GM12872 (cell line): ENCODE results near the gene G0S2.

Experiments used
- TF ChIP-seq, protein P1 (sequence below): IDR thresholded peaks from 3 replicates; pipeline ENCODE4 v1.5.1; 2011; ENCODE audit warnings: low read depth, mild to moderate bottlenecking, low read length, moderate library complexity; ENCODE audit not compliant: insufficient read depth

The G0S2 gene

DNA sequence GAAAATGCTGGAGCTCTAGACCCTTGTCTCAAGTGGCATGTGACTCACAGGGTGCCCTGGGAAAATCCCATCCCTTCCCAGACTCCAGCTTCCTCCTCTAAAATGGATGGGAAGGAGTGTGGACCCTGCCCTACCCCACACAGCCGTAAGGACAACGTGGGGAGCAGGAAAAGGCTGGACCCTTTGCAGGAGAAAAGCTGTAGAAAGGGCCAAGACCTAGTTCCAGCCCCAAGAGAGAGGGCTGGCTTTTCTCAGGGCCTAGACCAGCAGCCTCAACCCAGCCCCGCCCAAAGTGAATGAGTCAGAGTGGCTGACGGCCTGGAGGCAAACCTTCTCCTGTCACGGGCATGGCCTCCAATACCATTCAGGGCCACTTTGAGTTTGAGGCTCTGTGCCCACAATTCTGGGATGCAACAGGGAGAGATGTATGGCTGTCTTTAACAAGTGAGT is 24.0 kb upstream of the G0S2 start:
- TF ChIP-seq, protein P1, sequence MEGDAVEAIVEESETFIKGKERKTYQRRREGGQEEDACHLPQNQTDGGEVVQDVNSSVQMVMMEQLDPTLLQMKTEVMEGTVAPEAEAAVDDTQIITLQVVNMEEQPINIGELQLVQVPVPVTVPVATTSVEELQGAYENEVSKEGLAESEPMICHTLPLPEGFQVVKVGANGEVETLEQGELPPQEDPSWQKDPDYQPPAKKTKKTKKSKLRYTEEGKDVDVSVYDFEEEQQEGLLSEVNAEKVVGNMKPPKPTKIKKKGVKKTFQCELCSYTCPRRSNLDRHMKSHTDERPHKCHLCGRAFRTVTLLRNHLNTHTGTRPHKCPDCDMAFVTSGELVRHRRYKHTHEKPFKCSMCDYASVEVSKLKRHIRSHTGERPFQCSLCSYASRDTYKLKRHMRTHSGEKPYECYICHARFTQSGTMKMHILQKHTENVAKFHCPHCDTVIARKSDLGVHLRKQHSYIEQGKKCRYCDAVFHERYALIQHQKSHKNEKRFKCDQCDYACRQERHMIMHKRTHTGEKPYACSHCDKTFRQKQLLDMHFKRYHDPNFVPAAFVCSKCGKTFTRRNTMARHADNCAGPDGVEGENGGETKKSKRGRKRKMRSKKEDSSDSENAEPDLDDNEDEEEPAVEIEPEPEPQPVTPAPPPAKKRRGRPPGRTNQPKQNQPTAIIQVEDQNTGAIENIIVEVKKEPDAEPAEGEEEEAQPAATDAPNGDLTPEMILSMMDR: no peak

DNA sequence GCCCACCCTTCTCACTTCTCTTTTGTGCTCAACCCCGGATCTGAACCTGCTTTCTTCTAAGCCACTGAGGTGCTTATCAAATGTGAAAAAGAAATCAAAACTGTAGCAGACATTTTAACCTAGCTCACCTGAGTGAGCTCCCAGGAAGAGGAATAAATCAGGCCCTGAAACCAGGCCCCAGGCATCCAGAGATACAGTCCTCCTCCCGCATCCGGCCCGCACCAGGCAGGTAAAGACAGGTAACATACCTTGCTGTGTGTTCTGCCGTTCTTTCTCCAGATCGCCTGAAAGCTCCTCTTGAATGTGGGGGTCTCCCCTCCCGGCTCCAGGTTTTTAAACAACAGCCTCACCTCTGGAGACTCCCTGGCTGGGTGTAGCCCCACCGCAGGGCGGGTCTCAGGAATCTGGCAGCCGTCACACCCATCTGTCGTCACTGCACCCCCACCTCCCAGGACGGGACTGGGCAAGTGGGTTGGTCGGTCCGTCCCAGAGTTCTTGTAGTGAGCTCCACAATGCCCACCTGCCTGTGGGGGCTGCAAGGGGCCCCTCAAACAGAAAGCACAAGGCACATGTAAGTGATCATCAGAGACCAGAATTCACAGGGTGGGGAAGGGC is 23.0 kb upstream of the G0S2 start, which contains the start of gene LAMB3:
LAMB3 (minus strand) TSS at position 305 of the 615 bp plus-strand sequence. CDS start 1,481 bp downstream, outside the sequence.
- TF ChIP-seq, protein P1: no peak

DNA sequence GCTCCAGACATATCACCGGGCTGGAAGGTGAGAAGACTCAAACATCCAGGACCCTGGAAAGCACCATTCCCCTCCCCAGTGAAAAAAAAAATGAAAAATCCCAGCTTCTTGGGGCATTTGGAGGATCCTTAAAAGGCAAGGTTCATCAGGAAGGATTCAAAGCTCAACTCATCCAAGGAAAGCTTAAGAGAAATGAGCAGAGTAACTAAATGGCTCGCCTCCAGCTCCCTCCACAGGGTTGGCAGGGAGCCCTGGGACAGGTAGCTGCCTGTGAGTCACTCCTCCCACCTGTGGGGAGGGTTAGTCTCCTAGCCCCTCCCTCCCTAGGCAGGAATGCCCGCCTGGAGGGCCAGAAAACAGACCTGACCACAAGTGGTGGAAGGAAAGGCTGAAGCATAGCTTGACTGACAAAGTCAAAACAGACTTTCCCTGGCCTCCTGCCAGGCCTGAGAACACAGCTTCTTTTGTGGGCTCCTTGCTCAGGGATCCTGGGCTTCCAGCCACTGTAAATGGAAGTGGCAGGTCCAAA is 22.3 kb upstream of the G0S2 start:
- TF ChIP-seq, protein P1: no peak

DNA sequence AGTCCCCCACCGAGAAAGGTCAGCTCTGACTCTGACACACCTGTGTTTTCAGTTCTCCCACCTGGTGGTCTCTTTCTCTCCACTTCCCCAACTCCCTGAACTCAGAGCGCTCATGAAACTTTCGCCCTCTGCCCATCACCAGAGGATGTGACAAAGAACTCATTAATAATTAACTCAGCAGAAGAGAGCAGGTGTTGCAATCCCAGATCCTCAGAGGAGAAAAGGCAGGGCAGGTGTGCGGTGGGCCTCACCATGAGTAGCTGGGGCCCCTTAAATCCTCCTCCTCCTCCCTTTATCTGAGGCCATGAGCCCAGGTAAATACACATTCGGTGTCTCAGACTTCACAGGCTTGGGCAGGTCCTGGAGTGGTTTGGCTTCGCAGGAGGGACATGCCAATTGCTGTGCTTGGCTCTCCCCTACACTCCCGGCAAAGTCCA is 21.3 kb upstream of the G0S2 start:
- TF ChIP-seq, protein P1: no peak

DNA sequence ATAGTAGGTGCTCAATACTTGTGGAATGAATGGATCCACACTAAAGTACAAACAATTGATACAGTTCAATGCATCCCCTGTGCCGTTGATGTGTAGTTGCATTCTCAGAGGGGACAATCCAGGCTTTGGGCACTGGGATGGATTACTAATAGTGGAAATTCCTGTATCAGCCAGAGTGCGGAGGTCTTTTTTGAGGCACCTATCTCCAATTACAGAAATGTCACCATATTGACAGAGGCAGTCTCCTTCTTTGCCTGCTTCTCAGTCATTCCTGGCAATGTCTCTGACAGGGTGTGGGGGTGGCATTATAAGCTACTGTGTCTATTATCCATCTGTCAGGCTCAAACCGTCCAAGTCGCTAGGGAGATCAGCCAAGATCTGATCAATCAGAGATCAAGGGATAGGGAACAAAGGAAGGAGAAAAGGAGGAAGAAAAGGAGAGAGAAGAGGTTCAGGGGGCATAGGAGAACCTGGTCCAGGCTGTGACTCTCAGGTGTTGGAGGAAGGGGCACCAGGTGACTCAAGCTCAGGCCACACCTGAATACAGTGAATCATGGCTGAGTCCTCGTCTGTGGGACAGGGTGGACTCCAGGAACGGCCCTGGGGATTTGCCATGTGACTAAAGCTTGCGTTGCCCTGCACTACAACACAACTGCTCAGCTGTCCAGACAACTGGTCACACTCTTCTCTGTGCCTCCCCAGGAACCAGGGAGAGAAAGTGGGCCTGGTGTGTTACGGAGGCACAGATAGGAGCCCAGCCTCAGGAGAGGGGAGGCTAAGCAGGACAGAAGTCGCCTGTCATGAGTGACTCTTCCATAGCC is 19.6 kb upstream of the G0S2 start:
- TF ChIP-seq, protein P1: no peak

DNA sequence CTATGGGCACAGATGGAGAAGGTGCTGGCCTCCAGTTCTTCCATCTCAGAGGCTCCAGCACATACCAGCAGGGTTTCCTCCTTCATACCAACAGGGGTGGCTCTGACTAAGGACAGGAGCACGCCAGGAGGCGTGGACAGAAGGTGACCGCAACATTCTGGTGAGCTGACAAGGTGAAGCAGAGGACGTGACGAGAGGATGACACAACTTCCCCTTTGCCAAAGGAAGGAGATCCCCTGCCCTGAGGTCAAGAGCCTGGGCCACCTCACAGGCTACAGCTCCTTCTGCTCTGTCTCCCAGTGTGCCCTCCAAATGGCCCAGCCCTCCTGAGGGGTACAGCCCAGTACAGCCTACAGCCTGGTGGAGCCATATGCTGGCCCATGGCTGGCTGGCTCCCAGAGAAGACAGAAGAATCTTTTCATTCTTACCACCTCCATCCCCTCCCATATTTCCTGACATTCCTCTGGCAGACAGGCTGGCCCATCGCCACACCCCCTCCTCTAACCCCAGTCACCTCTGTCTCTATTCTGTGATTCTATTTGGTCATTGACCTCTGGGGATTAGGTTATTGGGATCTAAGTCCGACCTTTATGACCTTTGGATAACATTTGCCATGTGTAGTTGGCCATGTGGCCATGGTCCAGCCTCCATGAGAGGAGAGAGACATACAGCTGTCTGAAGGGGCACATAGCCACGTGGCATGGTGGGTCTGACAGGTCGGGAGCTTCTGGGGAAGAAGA is 17.9 kb upstream of the G0S2 start:
- TF ChIP-seq, protein P1: no peak

DNA sequence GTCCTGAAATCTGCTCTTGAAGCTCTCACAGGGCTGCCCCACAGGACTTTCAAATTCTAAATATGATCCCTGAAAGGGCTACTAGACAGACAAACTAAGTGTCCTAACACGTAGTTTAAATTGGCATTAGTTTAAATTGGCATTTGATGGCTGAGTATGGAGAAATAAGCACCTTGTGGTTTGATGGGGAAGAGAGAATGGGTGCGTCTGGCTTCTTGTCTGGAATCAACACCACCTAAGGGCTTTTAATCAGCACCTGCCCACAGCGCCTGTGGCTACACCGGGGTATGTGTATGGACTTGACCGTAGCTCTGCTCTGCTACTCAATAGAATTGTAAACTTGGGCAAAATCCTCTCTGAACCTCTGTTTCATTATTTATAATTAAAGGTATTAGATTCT is 17.3 kb upstream of the G0S2 start:
- TF ChIP-seq, protein P1: no peak
